GM23338 (cell line): ENCODE measurements around the gene EVL. TPM values are rescaled to one million over a fixed set of nuclear protein-coding genes. Genes with fewer than 3 reads are reported as not detected.

Experiments used
- ATAC-seq: fragments of 200-7000 bp; cut with Tn5 transposase; 3 replicates; pipeline ENCODE4 v1.9.1; 2020
- DNase-seq: peaks from one replicate; pipeline ENCODE4 v3.0.0-alpha.2; 2015; ENCODE audit warnings: low spot score
- H2AFZ ChIP-seq: fragments of 200-600 bp; sonication (generic); 2 replicates; pipeline ENCODE4 v1.8.0; 2016; ENCODE audit warnings: antibody characterized with exemption, mild to moderate bottlenecking, moderate library complexity
- H3F3A ChIP-seq: fragments of 200-600 bp; sonication (generic); replicated peaks from 2 replicates; pipeline ENCODE4 v1.8.0; 2017; ENCODE audit warnings: antibody characterized with exemption, mixed run types, low read depth
- H3K27ac ChIP-seq: fragments of 200-600 bp; sonication (generic); 2 replicates; pipeline ENCODE4 v1.6.1; 2016; ENCODE audit warnings: low read depth
- H3K27me3 ChIP-seq: fragments of 200-600 bp; sonication (generic); 2 replicates; pipeline ENCODE4 v1.8.0; 2016; ENCODE audit warnings: mild to moderate bottlenecking, mixed run types, moderate library complexity; ENCODE audit not compliant: insufficient read depth
- H3K36me3 ChIP-seq: fragments of 200-600 bp; sonication (generic); 2 replicates; pipeline ENCODE4 v1.8.0; 2016; ENCODE audit warnings: mild to moderate bottlenecking; ENCODE audit not compliant: insufficient read depth
- H3K4me1 ChIP-seq: fragments of 200-600 bp; sonication (generic); 2 replicates; pipeline ENCODE4 v1.8.0; 2016; ENCODE audit warnings: mild to moderate bottlenecking, moderate library complexity; ENCODE audit not compliant: insufficient read depth
- H3K4me2 ChIP-seq: fragments of 200-600 bp; sonication (generic); 2 replicates; pipeline ENCODE4 v1.7.1; 2017; ENCODE audit warnings: mixed run types
- H3K4me3 ChIP-seq: fragments of 200-600 bp; sonication (generic); 2 replicates; pipeline ENCODE4 v1.6.1; 2016; ENCODE audit warnings: mixed run types
- H3K79me2 ChIP-seq: fragments of 200-600 bp; sonication (generic); replicated peaks from 2 replicates; pipeline ENCODE4 v1.8.0; 2017; ENCODE audit warnings: mild to moderate bottlenecking; ENCODE audit not compliant: insufficient read depth
- H3K9me2 ChIP-seq: fragments of 200-600 bp; sonication (generic); 2 replicates; pipeline ENCODE4 v1.8.0; 2017; ENCODE audit not compliant: insufficient read depth
- H4K20me1 ChIP-seq: fragments of 200-600 bp; sonication (generic); replicated peaks from 2 replicates; pipeline ENCODE4 v1.8.0; 2017; ENCODE audit warnings: mild to moderate bottlenecking; ENCODE audit not compliant: insufficient read depth
- H3K27ac Mint-ChIP-seq: 2 replicates; pipeline ENCODE4 v1.8.0; 2020; ENCODE audit warnings: inconsistent platforms, mild to moderate bottlenecking, moderate library complexity, mixed read lengths
- H3K27me3 Mint-ChIP-seq: 3 replicates; pipeline ENCODE4 v1.8.0; 2022; ENCODE audit warnings: low read depth, mild to moderate bottlenecking, moderate library complexity, mixed read lengths, inconsistent platforms; ENCODE audit not compliant: insufficient read depth, poor library complexity
- H3K36me3 Mint-ChIP-seq: 3 replicates; pipeline ENCODE4 v1.8.0; 2021; ENCODE audit warnings: low read depth, mild to moderate bottlenecking, inconsistent platforms, moderate library complexity, mixed read lengths
- H3K4me1 Mint-ChIP-seq: 3 replicates; pipeline ENCODE4 v1.8.0; 2020; ENCODE audit warnings: mild to moderate bottlenecking, inconsistent platforms, mixed read lengths
- H3K4me3 Mint-ChIP-seq: 3 replicates; pipeline ENCODE4 v1.8.0; 2021; ENCODE audit warnings: moderate library complexity, mild to moderate bottlenecking, inconsistent platforms, mixed read lengths
- H3K9me3 Mint-ChIP-seq: 3 replicates; pipeline ENCODE4 v1.8.0; 2020; ENCODE audit warnings: moderate library complexity, mild to moderate bottlenecking, inconsistent platforms, mixed read lengths
- CREB1 ChIP-seq: fragments of 250-450 bp; sonication (Bioruptor Pico); IDR thresholded peaks from 2 replicates; pipeline ENCODE4 v1.5.0; 2020; ENCODE audit warnings: low read depth, mild to moderate bottlenecking, moderate library complexity
- EZH2 ChIP-seq: fragments of 200-600 bp; sonication (generic); IDR thresholded peaks from one replicate; pipeline ENCODE4 v1.8.0; 2017; ENCODE audit warnings: antibody characterized with exemption, mild to moderate bottlenecking, low read depth; ENCODE audit not compliant: unreplicated experiment
- EZH2phosphoT487 ChIP-seq: fragments of 200-600 bp; sonication (generic); IDR thresholded peaks from one replicate; pipeline ENCODE4 v1.8.1; 2018; ENCODE audit warnings: antibody characterized with exemption; ENCODE audit not compliant: unreplicated experiment
- ZNF331 ChIP-seq: fragments of 250-450 bp; sonication (Bioruptor Pico); IDR thresholded peaks from 2 replicates; pipeline ENCODE4 v1.5.0; 2020; ENCODE audit warnings: low read depth, mild to moderate bottlenecking, moderate library complexity
- polyA plus RNA-seq: library from polyadenylated mRNA; unstranded; fragments of >200 nt; fragmentation: Nextera tagmentation; extraction: Ambion mirVana; gene quantifications from 2 replicates; pipeline ENCODE4 v1.2.1, GENCODE V29; 2016
- total RNA-seq: library from RNA; depleted of rRNA; stranded (reverse); fragments of >200 nt; shearing (Covaris generic); gene quantifications from 2 replicates; pipeline ENCODE4 v1.2.3, GENCODE V29; 2014
- TF ChIP-seq, protein P1 (sequence below), 2 experiments: fragments of 200-600 bp in 1 of 2; sonication (generic) in 1 of 2; conservative IDR thresholded peaks; 2 replicates each; pipeline versions ENCODE4 v1.5.1 to v1.6.1; 2016 to 2017; ENCODE audit warnings: antibody characterized with exemption in 2 of 2, low read depth in 2 of 2, mild to moderate bottlenecking in 2 of 2, moderate library complexity in 1 of 2

The EVL gene
- total and polyA plus RNA-seq, 2 experiments from 2014 or later: 28.2 to 50.5 TPM

DNA sequence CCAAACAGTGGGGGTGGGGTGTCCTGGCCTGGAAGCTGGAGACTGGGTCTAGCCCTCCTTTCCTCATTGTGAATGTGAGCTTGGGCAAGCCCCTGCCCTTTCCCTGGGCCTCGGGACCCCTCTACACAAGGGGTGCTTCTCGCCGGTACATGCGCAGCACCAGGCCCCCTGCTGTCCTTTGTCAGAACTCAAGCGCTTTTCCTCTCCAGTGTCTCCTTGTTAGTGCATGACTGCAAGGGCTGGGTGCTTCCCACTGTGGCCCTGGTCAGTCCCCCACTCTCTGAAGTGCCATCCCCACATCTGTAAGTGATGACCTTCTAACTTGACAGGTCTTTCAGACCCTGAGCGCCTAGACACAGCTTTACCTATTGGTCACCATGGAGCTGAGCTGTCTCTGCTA, 50.0 kb downstream of the EVL start (continued):
- TF ChIP-seq, protein P1, sequence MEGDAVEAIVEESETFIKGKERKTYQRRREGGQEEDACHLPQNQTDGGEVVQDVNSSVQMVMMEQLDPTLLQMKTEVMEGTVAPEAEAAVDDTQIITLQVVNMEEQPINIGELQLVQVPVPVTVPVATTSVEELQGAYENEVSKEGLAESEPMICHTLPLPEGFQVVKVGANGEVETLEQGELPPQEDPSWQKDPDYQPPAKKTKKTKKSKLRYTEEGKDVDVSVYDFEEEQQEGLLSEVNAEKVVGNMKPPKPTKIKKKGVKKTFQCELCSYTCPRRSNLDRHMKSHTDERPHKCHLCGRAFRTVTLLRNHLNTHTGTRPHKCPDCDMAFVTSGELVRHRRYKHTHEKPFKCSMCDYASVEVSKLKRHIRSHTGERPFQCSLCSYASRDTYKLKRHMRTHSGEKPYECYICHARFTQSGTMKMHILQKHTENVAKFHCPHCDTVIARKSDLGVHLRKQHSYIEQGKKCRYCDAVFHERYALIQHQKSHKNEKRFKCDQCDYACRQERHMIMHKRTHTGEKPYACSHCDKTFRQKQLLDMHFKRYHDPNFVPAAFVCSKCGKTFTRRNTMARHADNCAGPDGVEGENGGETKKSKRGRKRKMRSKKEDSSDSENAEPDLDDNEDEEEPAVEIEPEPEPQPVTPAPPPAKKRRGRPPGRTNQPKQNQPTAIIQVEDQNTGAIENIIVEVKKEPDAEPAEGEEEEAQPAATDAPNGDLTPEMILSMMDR (conservative IDR thresholded peaks at IDR 0.05; ENCODE audit: low read depth in 2 of 2): no peak
- no peak for TF ChIP-seq ZNF331 (CRISPR knock-in tag)

DNA sequence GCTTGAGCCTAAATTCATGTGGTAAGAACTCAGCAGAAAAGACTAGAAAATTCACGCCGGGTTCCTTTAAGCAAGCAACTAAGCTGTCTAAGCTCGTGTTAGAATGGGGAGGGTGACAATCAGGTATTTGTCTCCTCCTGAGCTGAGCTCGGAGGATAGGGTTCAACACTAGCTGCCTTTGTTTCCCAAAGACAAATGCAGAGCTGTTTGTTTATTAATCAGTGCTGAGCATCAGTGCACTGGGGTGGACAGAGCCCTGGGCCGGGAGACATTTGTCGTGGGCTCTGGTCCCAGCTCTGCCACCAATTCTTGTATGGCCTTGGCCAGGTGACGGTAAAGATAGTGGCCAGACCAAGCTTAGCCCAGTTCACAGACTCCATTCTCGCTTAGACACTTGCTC, 50.5 kb downstream of the EVL start:
- peaks cover 5% of the 10 kb centered on the region for H3K27me3 Mint-ChIP-seq
- DNase-seq (no peak), ATAC-seq (no peak)
- Histone ChIP-seq H3F3A (no peaks in the 10 kb centered on the region), H3K9me2 (no peaks in the 10 kb centered on the region), H3K27me3 (no peaks in the 10 kb centered on the region), H3K4me1 (no peaks in the 10 kb centered on the region), H3K27ac (no peak overlapping the region), H3K36me3 (no peaks in the 10 kb centered on the region), H3K4me2 (no peak overlapping the region), H2AFZ (no peak overlapping the region), H3K4me3 (no peak overlapping the region), H3K79me2 (no peaks in the 10 kb centered on the region), H4K20me1 (no peaks in the 10 kb centered on the region)
- no peaks in the 10 kb centered on the region; the same call in 2 of the 3 replicates for H3K36me3 Mint-ChIP-seq
- no peak overlapping the region for H3K27ac Mint-ChIP-seq
- no peaks in the 10 kb centered on the region for H3K9me3 Mint-ChIP-seq
- TF ChIP-seq EZH2: no peak
- no peaks in the 10 kb centered on the region; the same call in 2 of the 3 replicates for H3K4me1 Mint-ChIP-seq
- no peak overlapping the region for H3K4me3 Mint-ChIP-seq

GRCh38 chr14:100116134-100116533, 50.9 kb downstream of the EVL start:
- no peak overlapping the region for H3K27ac Mint-ChIP-seq
- Histone ChIP-seq H3K4me3 (no peak overlapping the region), H3K36me3 (no peaks in the 10 kb centered on the region), H3F3A (no peaks in the 10 kb centered on the region), H3K4me1 (no peaks in the 10 kb centered on the region), H3K79me2 (no peaks in the 10 kb centered on the region), H3K9me2 (no peaks in the 10 kb centered on the region), H3K27me3 (no peaks in the 10 kb centered on the region), H4K20me1 (no peaks in the 10 kb centered on the region), H3K27ac (no peak overlapping the region), H3K4me2 (no peak overlapping the region), H2AFZ (no peak overlapping the region)
- H3K4me3 Mint-ChIP-seq: no peak overlapping the region
- TF ChIP-seq EZH2phosphoT487: no peak
- TF ChIP-seq ZNF331 (CRISPR knock-in tag): no peak
- TF ChIP-seq CREB1 (CRISPR knock-in tag): no peak
- TF ChIP-seq, protein P1 (conservative IDR thresholded peaks at IDR 0.05; ENCODE audit: low read depth in 2 of 2): no peak
- H3K27me3 Mint-ChIP-seq: peaks cover 5% of the 10 kb centered on the region
- no peaks in the 10 kb centered on the region for H3K9me3 Mint-ChIP-seq
- H3K4me1 Mint-ChIP-seq: no peaks in the 10 kb centered on the region; the same call in 2 of the 3 replicates
- H3K36me3 Mint-ChIP-seq: no peaks in the 10 kb centered on the region; the same call in 2 of the 3 replicates
- no peak for DNase-seq
- no peak for ATAC-seq
